GM19099 (cell line): ENCODE data around the gene CUX1.

Experiments used
- POLR2A ChIP-seq: IDR thresholded peaks from 3 replicates; pipeline ENCODE4 v1.6.1; 2011; ENCODE audit warnings: low read depth; ENCODE audit not compliant: insufficient read length; ENCODE audit errors: extremely low read depth

CUX1 gene

DNA sequence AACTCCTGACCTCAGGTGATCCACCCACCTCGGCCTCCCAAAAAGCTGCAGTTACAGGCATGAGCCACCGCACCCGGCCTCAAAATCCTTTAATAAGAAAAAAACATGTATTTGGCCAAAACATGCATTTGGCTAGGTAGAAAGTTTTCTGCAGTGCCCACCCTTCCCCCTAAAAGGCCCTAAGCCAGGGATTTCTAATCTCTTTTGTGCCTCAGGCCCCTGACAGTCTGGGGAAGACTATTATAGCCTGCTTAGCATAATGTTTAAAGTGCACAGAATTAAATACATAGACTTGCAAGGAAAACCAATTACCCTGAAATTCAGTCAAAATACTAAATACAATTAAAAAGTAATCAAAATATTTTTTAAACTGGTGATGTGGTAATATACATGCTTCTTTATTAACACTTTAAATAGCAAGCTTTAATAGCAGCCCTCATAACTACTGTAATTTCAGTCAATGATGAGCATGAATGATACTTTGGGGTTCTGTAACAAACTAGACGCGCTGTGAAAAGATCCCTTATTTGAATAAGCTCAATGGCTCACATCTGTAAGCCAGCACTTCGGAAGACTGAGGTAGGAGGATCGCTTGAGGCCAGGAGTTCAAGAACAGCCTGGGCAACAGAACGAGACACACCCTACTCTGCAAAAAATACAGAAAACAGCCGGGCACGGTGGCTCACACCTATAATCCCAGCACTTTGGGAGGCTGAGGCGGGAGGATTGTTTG lies 508.9 kb downstream of the CUX1 start:
- no peak for TF ChIP-seq POLR2A
